GM23338 (cell line): ENCODE data around the gene UFD1. TPM values are rescaled to one million over a fixed set of nuclear protein-coding genes. Genes with fewer than 3 reads are reported as not detected.

Source experiments
- ATAC-seq: fragments of 200-7000 bp; cut with Tn5 transposase; 3 replicates; pipeline ENCODE4 v1.9.1; 2020
- DNase-seq: peaks from one replicate; pipeline ENCODE4 v3.0.0-alpha.2; 2015; ENCODE audit warnings: low spot score
- H2AFZ ChIP-seq: fragments of 200-600 bp; sonication (generic); 2 replicates; pipeline ENCODE4 v1.8.0; 2016; ENCODE audit warnings: antibody characterized with exemption, mild to moderate bottlenecking, moderate library complexity
- H3F3A ChIP-seq: fragments of 200-600 bp; sonication (generic); replicated peaks from 2 replicates; pipeline ENCODE4 v1.8.0; 2017; ENCODE audit warnings: antibody characterized with exemption, mixed run types, low read depth
- H3K27ac ChIP-seq: fragments of 200-600 bp; sonication (generic); 2 replicates; pipeline ENCODE4 v1.6.1; 2016; ENCODE audit warnings: low read depth
- H3K27me3 ChIP-seq: fragments of 200-600 bp; sonication (generic); 2 replicates; pipeline ENCODE4 v1.8.0; 2016; ENCODE audit warnings: mild to moderate bottlenecking, mixed run types, moderate library complexity; ENCODE audit not compliant: insufficient read depth
- H3K36me3 ChIP-seq: fragments of 200-600 bp; sonication (generic); 2 replicates; pipeline ENCODE4 v1.8.0; 2016; ENCODE audit warnings: mild to moderate bottlenecking; ENCODE audit not compliant: insufficient read depth
- H3K4me1 ChIP-seq: fragments of 200-600 bp; sonication (generic); 2 replicates; pipeline ENCODE4 v1.8.0; 2016; ENCODE audit warnings: mild to moderate bottlenecking, moderate library complexity; ENCODE audit not compliant: insufficient read depth
- H3K4me2 ChIP-seq: fragments of 200-600 bp; sonication (generic); 2 replicates; pipeline ENCODE4 v1.7.1; 2017; ENCODE audit warnings: mixed run types
- H3K4me3 ChIP-seq: fragments of 200-600 bp; sonication (generic); 2 replicates; pipeline ENCODE4 v1.6.1; 2016; ENCODE audit warnings: mixed run types
- H3K79me2 ChIP-seq: fragments of 200-600 bp; sonication (generic); replicated peaks from 2 replicates; pipeline ENCODE4 v1.8.0; 2017; ENCODE audit warnings: mild to moderate bottlenecking; ENCODE audit not compliant: insufficient read depth
- H3K9me2 ChIP-seq: fragments of 200-600 bp; sonication (generic); 2 replicates; pipeline ENCODE4 v1.8.0; 2017; ENCODE audit not compliant: insufficient read depth
- H4K20me1 ChIP-seq: fragments of 200-600 bp; sonication (generic); replicated peaks from 2 replicates; pipeline ENCODE4 v1.8.0; 2017; ENCODE audit warnings: mild to moderate bottlenecking; ENCODE audit not compliant: insufficient read depth
- H3K27ac Mint-ChIP-seq: 2 replicates; pipeline ENCODE4 v1.8.0; 2020; ENCODE audit warnings: inconsistent platforms, mild to moderate bottlenecking, moderate library complexity, mixed read lengths
- H3K27me3 Mint-ChIP-seq: 3 replicates; pipeline ENCODE4 v1.8.0; 2022; ENCODE audit warnings: low read depth, mild to moderate bottlenecking, moderate library complexity, mixed read lengths, inconsistent platforms; ENCODE audit not compliant: insufficient read depth, poor library complexity
- H3K36me3 Mint-ChIP-seq: 3 replicates; pipeline ENCODE4 v1.8.0; 2021; ENCODE audit warnings: low read depth, mild to moderate bottlenecking, inconsistent platforms, moderate library complexity, mixed read lengths
- H3K4me1 Mint-ChIP-seq: 3 replicates; pipeline ENCODE4 v1.8.0; 2020; ENCODE audit warnings: mild to moderate bottlenecking, inconsistent platforms, mixed read lengths
- H3K4me3 Mint-ChIP-seq: 3 replicates; pipeline ENCODE4 v1.8.0; 2021; ENCODE audit warnings: moderate library complexity, mild to moderate bottlenecking, inconsistent platforms, mixed read lengths
- H3K9me3 Mint-ChIP-seq: 3 replicates; pipeline ENCODE4 v1.8.0; 2020; ENCODE audit warnings: moderate library complexity, mild to moderate bottlenecking, inconsistent platforms, mixed read lengths
- CREB1 ChIP-seq: fragments of 250-450 bp; sonication (Bioruptor Pico); IDR thresholded peaks from 2 replicates; pipeline ENCODE4 v1.5.0; 2020; ENCODE audit warnings: low read depth, mild to moderate bottlenecking, moderate library complexity
- EZH2 ChIP-seq: fragments of 200-600 bp; sonication (generic); IDR thresholded peaks from one replicate; pipeline ENCODE4 v1.8.0; 2017; ENCODE audit warnings: antibody characterized with exemption, mild to moderate bottlenecking, low read depth; ENCODE audit not compliant: unreplicated experiment
- EZH2phosphoT487 ChIP-seq: fragments of 200-600 bp; sonication (generic); IDR thresholded peaks from one replicate; pipeline ENCODE4 v1.8.1; 2018; ENCODE audit warnings: antibody characterized with exemption; ENCODE audit not compliant: unreplicated experiment
- JUNB ChIP-seq: IDR thresholded peaks from one replicate; pipeline ENCODE4 v1.6.1; 2016; ENCODE audit warnings: antibody characterized with exemption; ENCODE audit not compliant: unreplicated experiment
- NANOG ChIP-seq: IDR thresholded peaks from 2 replicates; pipeline ENCODE4 v1.6.1; 2016; ENCODE audit warnings: antibody characterized with exemption, borderline replicate concordance
- POLR2AphosphoS5 ChIP-seq: IDR thresholded peaks from 2 replicates; pipeline ENCODE4 v1.6.1; 2016; ENCODE audit warnings: antibody characterized with exemption, low read depth
- REST ChIP-seq: IDR thresholded peaks from one replicate; pipeline ENCODE4 v1.6.1; 2018; ENCODE audit warnings: antibody characterized with exemption; ENCODE audit not compliant: unreplicated experiment
- STAT1 ChIP-seq: IDR thresholded peaks from one replicate; pipeline ENCODE4 v1.6.1; 2016; ENCODE audit warnings: antibody characterized with exemption; ENCODE audit not compliant: unreplicated experiment
- ZNF114 ChIP-seq: fragments of 250-450 bp; sonication (Bioruptor Pico); IDR thresholded peaks from 2 replicates; pipeline ENCODE4 v1.5.0; 2020; ENCODE audit warnings: mild to moderate bottlenecking, moderate library complexity
- ZNF331 ChIP-seq: fragments of 250-450 bp; sonication (Bioruptor Pico); IDR thresholded peaks from 2 replicates; pipeline ENCODE4 v1.5.0; 2020; ENCODE audit warnings: low read depth, mild to moderate bottlenecking, moderate library complexity
- polyA plus RNA-seq: library from polyadenylated mRNA; unstranded; fragments of >200 nt; fragmentation: Nextera tagmentation; extraction: Ambion mirVana; gene quantifications from 2 replicates; pipeline ENCODE4 v1.2.1, GENCODE V29; 2016
- total RNA-seq: library from RNA; depleted of rRNA; stranded (reverse); fragments of >200 nt; shearing (Covaris generic); gene quantifications from 2 replicates; pipeline ENCODE4 v1.2.3, GENCODE V29; 2014
- TF ChIP-seq, protein P1 (sequence below): IDR thresholded peaks from 2 replicates; pipeline ENCODE4 v1.6.1; 2016; ENCODE audit warnings: antibody characterized with exemption
- TF ChIP-seq, protein P2 (sequence below), 2 experiments: fragments of 200-600 bp in 1 of 2; sonication (generic) in 1 of 2; conservative IDR thresholded peaks; 2 replicates each; pipeline versions ENCODE4 v1.5.1 to v1.6.1; 2016 to 2017; ENCODE audit warnings: antibody characterized with exemption in 2 of 2, low read depth in 2 of 2, mild to moderate bottlenecking in 2 of 2, moderate library complexity in 1 of 2

The UFD1 gene
- total and polyA plus RNA-seq, 2 experiments from 2014 or later, result 53.5 to 93.8 TPM

GRCh38 chr22:19492504-19493174, 13.6 kb upstream of the UFD1 start (continued):
- TF ChIP-seq REST, result no peak
- no peak for TF ChIP-seq EZH2phosphoT487
- no peak for TF ChIP-seq CREB1 (CRISPR knock-in tag)
- TF ChIP-seq, protein P1, sequence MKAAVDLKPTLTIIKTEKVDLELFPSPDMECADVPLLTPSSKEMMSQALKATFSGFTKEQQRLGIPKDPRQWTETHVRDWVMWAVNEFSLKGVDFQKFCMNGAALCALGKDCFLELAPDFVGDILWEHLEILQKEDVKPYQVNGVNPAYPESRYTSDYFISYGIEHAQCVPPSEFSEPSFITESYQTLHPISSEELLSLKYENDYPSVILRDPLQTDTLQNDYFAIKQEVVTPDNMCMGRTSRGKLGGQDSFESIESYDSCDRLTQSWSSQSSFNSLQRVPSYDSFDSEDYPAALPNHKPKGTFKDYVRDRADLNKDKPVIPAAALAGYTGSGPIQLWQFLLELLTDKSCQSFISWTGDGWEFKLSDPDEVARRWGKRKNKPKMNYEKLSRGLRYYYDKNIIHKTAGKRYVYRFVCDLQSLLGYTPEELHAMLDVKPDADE, result no peak
- TF ChIP-seq POLR2AphosphoS5, result no peak
- TF ChIP-seq, protein P2, sequence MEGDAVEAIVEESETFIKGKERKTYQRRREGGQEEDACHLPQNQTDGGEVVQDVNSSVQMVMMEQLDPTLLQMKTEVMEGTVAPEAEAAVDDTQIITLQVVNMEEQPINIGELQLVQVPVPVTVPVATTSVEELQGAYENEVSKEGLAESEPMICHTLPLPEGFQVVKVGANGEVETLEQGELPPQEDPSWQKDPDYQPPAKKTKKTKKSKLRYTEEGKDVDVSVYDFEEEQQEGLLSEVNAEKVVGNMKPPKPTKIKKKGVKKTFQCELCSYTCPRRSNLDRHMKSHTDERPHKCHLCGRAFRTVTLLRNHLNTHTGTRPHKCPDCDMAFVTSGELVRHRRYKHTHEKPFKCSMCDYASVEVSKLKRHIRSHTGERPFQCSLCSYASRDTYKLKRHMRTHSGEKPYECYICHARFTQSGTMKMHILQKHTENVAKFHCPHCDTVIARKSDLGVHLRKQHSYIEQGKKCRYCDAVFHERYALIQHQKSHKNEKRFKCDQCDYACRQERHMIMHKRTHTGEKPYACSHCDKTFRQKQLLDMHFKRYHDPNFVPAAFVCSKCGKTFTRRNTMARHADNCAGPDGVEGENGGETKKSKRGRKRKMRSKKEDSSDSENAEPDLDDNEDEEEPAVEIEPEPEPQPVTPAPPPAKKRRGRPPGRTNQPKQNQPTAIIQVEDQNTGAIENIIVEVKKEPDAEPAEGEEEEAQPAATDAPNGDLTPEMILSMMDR (conservative IDR thresholded peaks at IDR 0.05; ENCODE audit: low read depth in 2 of 2), result no peak
- no peak for TF ChIP-seq STAT1
- no peak for TF ChIP-seq JUNB
- TF ChIP-seq NANOG, result no peak
- TF ChIP-seq ZNF114 (CRISPR knock-in tag), result no peak
- TF ChIP-seq ZNF331, result no peak

- Histone ChIP-seq H3K27ac (no peak overlapping the region), H3K36me3 (peaks cover 25% of the 10 kb centered on the region; the same call in 1 of the 2 replicates), H4K20me1 (peaks cover 13% of the 10 kb centered on the region), H3K27me3 (no peaks in the 10 kb centered on the region), H3K4me2 (no peak overlapping the region), H3K4me3 (no peak overlapping the region), H2AFZ (no peak overlapping the region), H3F3A (no peaks in the 10 kb centered on the region), H3K4me1 (no peaks in the 10 kb centered on the region), H3K79me2 (peaks cover 3% of the 10 kb centered on the region), H3K9me2 (no peaks in the 10 kb centered on the region)
- H3K4me3 Mint-ChIP-seq, result no peak overlapping the region
- no peak for ATAC-seq
- peaks cover 3% of the 10 kb centered on the region for H3K27me3 Mint-ChIP-seq
- H3K9me3 Mint-ChIP-seq, result no peaks in the 10 kb centered on the region
- peaks cover 43% of the 10 kb centered on the region for H3K36me3 Mint-ChIP-seq
- DNase-seq, result no peak
- H3K27ac Mint-ChIP-seq, result no peak overlapping the region
- no peaks in the 10 kb centered on the region for H3K4me1 Mint-ChIP-seq
- TF ChIP-seq, protein P2 (conservative IDR thresholded peaks at IDR 0.05; ENCODE audit: low read depth in 2 of 2), result no peak
- no peak for TF ChIP-seq REST
- TF ChIP-seq, protein P1, result no peak
- no peak for TF ChIP-seq NANOG
- TF ChIP-seq POLR2AphosphoS5, result no peak
- no peak for TF ChIP-seq EZH2
- TF ChIP-seq CREB1 (CRISPR knock-in tag), result no peak
- no peak for TF ChIP-seq ZNF114 (CRISPR knock-in tag)
- TF ChIP-seq EZH2phosphoT487, result no peak
Observed at GRCh38 chr22:19490628-19491230, 11.7 kb upstream of the UFD1 start.
